OCI-LY7 (cell line): ENCODE measurements around the gene PPP2R5C. TPM values are rescaled to one million over a fixed set of nuclear protein-coding genes. Genes with fewer than 3 reads are reported as not detected.
A peak's percentile ranks its signal among the peaks of the same experiment; 100 is the strongest.

Experiments used
- BruUV-seq: library from RNA; stranded (reverse); fragments of 400-500 nt; replicated peaks from 2 replicates; lab custom pipeline; 2021; lab: Mats Ljungman, UMichigan
- CTCF ChIA-PET: fragments of 300-600 bp; sonication (Branson Sonifier 250); formaldehyde crosslinking; loops from one replicate; lab custom pipeline; 2022; ENCODE audit warnings: antibody characterized with exemption; ENCODE audit not compliant: unreplicated experiment; lab: Charles Lee
- POLR2A ChIA-PET: fragments of 300-600 bp; sonication (Branson Sonifier 250); formaldehyde crosslinking; loops from one replicate; lab custom pipeline; 2022; ENCODE audit warnings: antibody characterized with exemption; lab: Charles Lee
- DNase-seq: peaks from one replicate; pipeline ENCODE4 v3.0.0-alpha.2; 2015; ENCODE audit warnings: low spot score
- H2AFZ ChIP-seq: fragments of 200-600 bp; sonication (generic), shearing (Covaris generic); 2 replicates; pipeline ENCODE4 v1.6.1; 2014; ENCODE audit warnings: mild to moderate bottlenecking, antibody characterized with exemption, low read length, moderate library complexity
- H3K27ac ChIP-seq: fragments of 200-600 bp; sonication (generic); 2 replicates; pipeline ENCODE4 v1.5.1; 2014; ENCODE audit warnings: mixed run types, low read depth, mild to moderate bottlenecking, moderate library complexity, low read length, inconsistent platforms; ENCODE audit not compliant: poor library complexity, severe bottlenecking
- H3K36me3 ChIP-seq: fragments of 200-600 bp; sonication (generic); 2 replicates; pipeline ENCODE4 v1.6.1; 2014; ENCODE audit warnings: mild to moderate bottlenecking, antibody characterized with exemption, low read length, moderate library complexity, mixed read lengths; ENCODE audit not compliant: insufficient read depth
- H3K4me1 ChIP-seq: fragments of 200-600 bp; sonication (generic); 2 replicates; pipeline ENCODE4 v1.5.1; 2014; ENCODE audit warnings: mild to moderate bottlenecking, low read length; ENCODE audit not compliant: insufficient read depth, poor library complexity, severe bottlenecking
- H3K4me2 ChIP-seq: fragments of 200-600 bp; sonication (generic); 2 replicates; pipeline ENCODE4 v1.6.1; 2014; ENCODE audit warnings: mild to moderate bottlenecking, low read length
- H3K4me3 ChIP-seq: fragments of 200-600 bp; sonication (generic); 2 replicates; pipeline ENCODE4 v1.5.1; 2014; ENCODE audit warnings: mild to moderate bottlenecking, low read depth, low read length; ENCODE audit not compliant: poor library complexity, severe bottlenecking
- H3K79me2 ChIP-seq: fragments of 200-600 bp; sonication (generic); 2 replicates; pipeline ENCODE4 v1.6.1; 2016; ENCODE audit warnings: low read depth, mild to moderate bottlenecking, low read length, moderate library complexity, mixed read lengths; ENCODE audit not compliant: insufficient read depth
- H3K9me2 ChIP-seq: fragments of 200-600 bp; sonication (generic); 2 replicates; pipeline ENCODE4 v1.6.1; 2016; ENCODE audit warnings: mild to moderate bottlenecking, low read length, mixed read lengths; ENCODE audit not compliant: insufficient read depth
- H3K9me3 ChIP-seq: fragments of 200-600 bp; sonication (generic); 2 replicates; pipeline ENCODE4 v1.6.1; 2014; ENCODE audit warnings: mild to moderate bottlenecking, mixed run types, low read length, mixed read lengths
- H4K20me1 ChIP-seq: fragments of 200-600 bp; sonication (generic); 2 replicates; pipeline ENCODE4 v1.6.1; 2014; ENCODE audit warnings: mild to moderate bottlenecking, antibody characterized with exemption, low read length, moderate library complexity, mixed read lengths; ENCODE audit not compliant: insufficient read depth
- CTCF ChIP-seq: fragments of 200-600 bp; sonication (generic); conservative IDR thresholded peaks from 2 replicates; pipeline ENCODE4 v1.5.1; 2014; ENCODE audit warnings: mild to moderate bottlenecking, antibody characterized with exemption, low read length, moderate library complexity, mixed read lengths
- EZH2phosphoT487 ChIP-seq: fragments of 200-600 bp; sonication (generic); IDR thresholded peaks from 2 replicates; pipeline ENCODE4 v1.6.1; 2018; ENCODE audit warnings: low read depth, borderline replicate concordance, mild to moderate bottlenecking, mixed run types, antibody characterized with exemption, low read length, moderate library complexity, mixed read lengths
- intact Hi-C: fragments of 100-400 bp; cut with micrococcal nuclease; formaldehyde crosslinking; loops from one replicate; pipeline ENCODE4 v1.10.0; 2022; ENCODE audit not compliant: unreplicated experiment
- total RNA-seq, 2 experiments: library from RNA; depleted of rRNA in 1 of 2; stranded (reverse); fragments of >200 nt in 1 of 2; shearing (Covaris generic) in 1 of 2; gene quantifications; 2 replicates each; pipeline ENCODE4 v1.2.3, GENCODE V29; 2014 to 2022

Gene PPP2R5C
- total RNA-seq, 2 experiments from 2014 or later, result 161 to 236 TPM

GRCh38 chr14:101889366-101889765 is 127.9 kb downstream of the PPP2R5C start:
- POLR2A ChIA-PET, result no interaction called here
- intact Hi-C loops, result no loop called here
- no peak for TF ChIP-seq CTCF
- no peak for TF ChIP-seq EZH2phosphoT487
- Histone ChIP-seq H3K9me2 (no peaks in the 10 kb centered on the region), H4K20me1 (no peaks in the 10 kb centered on the region), H2AFZ (no peak overlapping the region), H3K36me3 (peaks cover 91% of the 10 kb centered on the region), H3K4me1 (peaks cover 5% of the 10 kb centered on the region), H3K4me3 (no peak overlapping the region), H3K27ac (no peak overlapping the region), H3K79me2 (no peaks in the 10 kb centered on the region), H3K4me2 (no peak overlapping the region), H3K9me3 (0 out of 2 replicates have a peak, but pooled peaks cover 4% of the 10 kb centered on the region)
- CTCF ChIA-PET, result no interaction called here
- no TSS peak for BruUV-seq
- no peak for DNase-seq

GRCh38 chr14:101889898-101890297 is 128.4 kb downstream of the PPP2R5C start:
- Histone ChIP-seq H4K20me1 (no peaks in the 10 kb centered on the region), H3K9me2 (no peaks in the 10 kb centered on the region), H3K4me2 (no peak overlapping the region), H3K4me1 (peaks cover 5% of the 10 kb centered on the region), H3K36me3 (peaks cover 91% of the 10 kb centered on the region), H2AFZ (no peak overlapping the region), H3K9me3 (0 out of 2 replicates have a peak, but pooled peaks cover 4% of the 10 kb centered on the region), H3K4me3 (no peak overlapping the region), H3K27ac (no peak overlapping the region), H3K79me2 (no peaks in the 10 kb centered on the region)
- BruUV-seq, result TSS peak; percentile 5
- intact Hi-C loops, result loop anchor here (1.0 kb wide), 1 partner anchor 47 kb away; no protein-coding TSS in a partner anchor
- peak; percentile 39 for DNase-seq
- POLR2A ChIA-PET, result interaction anchor here (1.1 kb wide), 1 partner anchor 10 kb away, joined by 3 read pairs; no protein-coding TSS in a partner anchor
- CTCF ChIA-PET, result no interaction called here
- TF ChIP-seq CTCF, result peak; percentile 56
- TF ChIP-seq EZH2phosphoT487, result no peak

GRCh38 chr14:101891471-101891870 is 130.0 kb downstream of the PPP2R5C start:
- Histone ChIP-seq H3K4me2 (no peak overlapping the region), H3K27ac (no peak overlapping the region), H3K4me3 (no peak overlapping the region), H3K4me1 (peaks cover 5% of the 10 kb centered on the region), H3K9me2 (no peaks in the 10 kb centered on the region), H4K20me1 (no peaks in the 10 kb centered on the region), H2AFZ (no peak overlapping the region), H3K36me3 (peaks cover 88% of the 10 kb centered on the region), H3K9me3 (no peaks in the 10 kb centered on the region), H3K79me2 (no peaks in the 10 kb centered on the region)
- no peak for TF ChIP-seq CTCF
- TF ChIP-seq EZH2phosphoT487, result no peak
- intact Hi-C loops, result no loop called here
- ChIA-PET CTCF (no interaction called here), POLR2A (no interaction called here)
- no peak for DNase-seq
- no TSS peak for BruUV-seq
